ENCODE data around the gene ELAVL3.

DNA sequence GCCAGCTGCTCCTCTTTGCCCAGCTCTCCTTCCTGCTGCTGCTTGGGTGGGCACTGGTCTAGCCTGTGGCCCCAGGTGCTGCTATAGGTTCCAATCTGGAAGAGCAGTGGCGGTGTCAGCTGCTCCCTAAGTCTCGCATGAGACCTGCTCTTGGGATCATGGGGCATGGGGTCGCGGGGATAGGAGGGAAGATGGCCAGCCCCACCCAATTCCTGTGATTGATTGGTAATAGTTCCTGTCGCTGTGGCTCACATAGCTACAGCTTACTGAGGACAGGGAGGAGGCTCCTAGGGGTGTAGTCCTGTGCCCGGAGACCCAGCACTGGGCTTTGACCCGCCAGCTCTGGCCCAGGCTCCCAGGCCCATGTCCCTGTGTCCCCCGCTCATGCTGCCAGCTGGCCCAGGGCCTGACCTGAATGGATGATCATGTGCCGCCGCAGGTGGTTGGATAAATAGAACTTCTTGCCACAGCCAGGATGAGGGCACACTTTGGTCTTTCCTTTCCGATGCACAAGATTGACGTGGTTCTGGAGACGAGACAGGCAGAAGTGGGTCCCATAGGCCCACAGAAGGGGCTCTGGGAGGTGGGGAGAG lies 4.5 kb upstream of the ELAVL3 start:
- TF ChIP-seq POLR2A (IDR thresholded peaks at IDR 0.05) (no peak), CTCF (IDR thresholded peaks at IDR 0.05) (no peak), POLR2AphosphoS5 (IDR thresholded peaks at IDR 0.05) (no peak), EP300 (IDR thresholded peaks at IDR 0.05) (no peak)

All from upper lobe of left lung (tissue), 4 donors.